GM12891 (cell line): ENCODE measurements around the gene FBXW9.

Source experiments
- POLR2A ChIP-seq: IDR thresholded peaks from 2 replicates; pipeline ENCODE4 v1.6.1; 2011; ENCODE audit warnings: low read depth, low read length, control low read depth
- POLR2AphosphoS5 ChIP-seq: IDR thresholded peaks from 2 replicates; pipeline ENCODE4 v1.6.1; 2011; ENCODE audit warnings: low read depth, low read length, control low read depth
- TAF1 ChIP-seq: IDR thresholded peaks from 2 replicates; pipeline ENCODE4 v1.6.1; 2011; ENCODE audit warnings: low read depth, low read length, control low read depth

DNA sequence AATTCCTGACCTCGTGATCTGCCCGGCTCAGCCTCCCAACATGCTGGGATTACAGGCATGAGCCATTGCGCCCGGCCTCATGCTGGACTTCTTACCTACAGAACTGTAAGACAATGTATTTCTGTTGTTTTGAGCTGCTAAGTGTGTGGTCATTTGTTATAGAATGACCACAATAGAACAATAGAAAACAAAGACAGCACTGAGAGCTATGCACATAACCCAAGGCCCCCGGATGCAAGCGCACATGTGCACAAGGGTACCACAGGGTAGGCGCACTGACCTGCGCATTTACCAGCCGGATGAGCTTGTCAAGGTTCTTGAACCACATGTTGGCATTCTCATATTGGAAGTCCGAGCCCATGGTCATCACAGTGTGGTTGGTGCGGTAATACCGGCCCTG is 35.5 kb downstream of the FBXW9 start:
- TF ChIP-seq POLR2AphosphoS5 (no peak), TAF1 (no peak), POLR2A (no peak)
